Stimulated activated CD4-positive, alpha-beta T cell treated with anti-CD3 and anti-CD28 coated beads, Interleukin-4, amount 100 ng/mL, for 24 hours (primary cell): ENCODE data around the gene TAS2R50.
A peak's percentile ranks its signal among the peaks of the same experiment; 100 is the strongest.
"Not testable (repeated sequence)": the region's sequence is repeated elsewhere in the genome, so short reads cannot be mapped to it uniquely, and the experiment has no call there.

Experiments used
- DNase-seq: peaks from one replicate; pipeline ENCODE4 v3.0.0-alpha.2; 2020

The TAS2R50 gene

DNA sequence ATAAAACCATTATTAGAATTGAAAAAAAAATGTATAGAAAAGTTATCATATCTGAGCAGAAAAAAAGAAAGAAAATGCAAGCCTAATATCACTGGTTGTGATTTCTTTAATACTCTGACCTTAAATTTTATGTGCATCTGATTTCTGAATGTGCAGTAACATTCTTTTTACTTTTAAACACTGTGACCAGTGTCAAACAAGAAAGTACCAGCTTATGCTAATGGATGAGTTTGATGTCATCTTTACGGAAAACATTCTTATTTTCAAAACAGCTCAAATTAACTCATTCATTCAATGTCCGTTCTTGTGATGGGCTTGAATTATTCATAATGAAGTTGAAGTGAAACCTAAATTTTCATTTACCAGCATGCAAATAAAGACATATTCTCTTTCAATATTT lies at the start of gene TAS2R50:
TAS2R50 (minus strand) TSS at position 101 of the 400 bp plus-strand sequence; CDS start at position 49, 52 bp downstream.
- DNase-seq, result no peak

DNA sequence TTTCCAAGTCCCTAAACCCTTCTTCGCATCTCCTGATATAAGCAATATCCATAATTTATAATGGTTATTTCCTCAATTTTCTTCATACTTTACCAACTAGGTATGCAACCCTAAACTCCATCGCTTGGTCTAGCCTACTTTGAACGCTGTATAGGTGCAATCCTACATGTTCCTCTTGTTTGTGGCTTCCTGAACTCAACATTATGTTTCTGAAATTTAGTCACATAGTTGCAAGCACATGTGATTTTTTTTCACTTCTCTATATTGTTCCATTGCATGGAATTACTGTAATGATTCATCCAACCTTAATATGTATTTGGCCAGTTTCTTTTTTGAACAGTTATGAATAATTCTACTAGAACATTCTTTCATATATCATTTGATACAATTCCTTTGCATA lies 47.2 kb upstream of the TAS2R50 start:
- not testable (repeated sequence) for DNase-seq

DNA sequence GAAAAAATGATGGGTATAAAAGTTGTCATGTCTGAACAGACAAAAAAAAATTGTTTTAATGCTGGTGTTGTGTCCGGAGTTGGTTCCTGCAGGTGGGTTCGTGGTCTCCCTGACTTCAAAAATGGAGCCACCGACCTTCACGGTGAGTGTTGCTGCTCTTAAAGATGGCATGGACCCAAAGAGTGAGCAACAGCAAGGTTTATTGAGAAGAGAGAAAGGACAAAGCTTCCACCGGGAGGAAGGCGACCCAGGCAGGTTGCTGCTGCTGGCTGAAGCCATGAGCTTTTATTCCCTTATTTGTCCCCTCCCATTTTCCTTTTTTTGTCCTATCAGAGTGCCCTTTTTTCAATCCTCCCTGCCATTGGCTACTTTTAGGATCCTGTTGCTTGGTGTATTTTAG lies 44.6 kb upstream of the TAS2R50 start, which contains the start of gene TAS2R31:
TAS2R31 (minus strand) TSS at position 101 of the 400 bp plus-strand sequence; CDS start at position 29, 72 bp downstream.
- DNase-seq, result no peak

DNA sequence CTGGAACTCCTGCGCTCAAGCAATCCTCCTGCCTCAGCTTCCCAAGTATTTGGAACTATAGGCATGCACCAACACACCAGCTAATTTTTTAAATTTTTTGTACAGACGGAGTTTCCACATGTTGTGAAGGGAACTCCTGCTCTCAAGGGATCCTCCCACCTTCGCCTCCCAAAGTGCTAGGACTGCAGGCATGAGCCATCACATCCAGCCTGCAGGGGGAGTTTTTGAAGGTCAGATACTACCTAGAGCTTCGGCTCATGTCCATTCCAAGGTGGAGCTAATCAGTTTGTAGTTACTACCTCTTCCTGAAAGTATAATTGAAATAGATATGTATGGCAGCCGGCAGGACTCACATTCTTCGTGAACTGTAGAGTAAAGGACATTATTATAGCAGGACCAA lies 39.4 kb upstream of the TAS2R50 start:
- DNase-seq, result no peak

GRCh38 chr12:11023387-11023786 lies 36.7 kb upstream of the TAS2R50 start:
- no peak for DNase-seq

GRCh38 chr12:11022520-11022919 lies 35.8 kb upstream of the TAS2R50 start, which contains the start of gene TAS2R19:
TAS2R19 (minus strand) TSS chr12:11022620; CDS start chr12:11022571, 49 bp downstream.
- DNase-seq, result no peak

DNA sequence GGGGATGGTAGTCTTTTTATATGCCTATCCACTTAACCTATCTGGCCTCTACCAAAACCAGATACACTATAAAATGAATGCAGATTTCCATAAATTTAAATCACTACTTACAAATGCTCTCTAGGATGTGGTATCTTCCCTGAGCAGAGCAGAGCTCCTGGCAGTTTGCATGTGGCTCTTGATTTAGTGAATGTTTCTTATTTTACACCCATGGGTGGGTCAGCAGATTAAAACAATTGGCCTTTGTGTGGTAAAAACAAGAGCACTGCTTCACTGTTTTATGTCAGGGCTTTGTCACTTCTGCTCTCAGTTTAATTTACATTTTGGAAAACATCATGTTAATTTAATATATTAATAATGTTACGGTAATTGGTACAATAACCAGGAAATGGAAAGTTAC lies 30.2 kb upstream of the TAS2R50 start:
- DNase-seq, result no peak

GRCh38 chr12:11015775-11016430 lies 29.2 kb upstream of the TAS2R50 start:
- DNase-seq, result no peak

- no peak for DNase-seq
These were observed 27.5 kb upstream of the TAS2R50 start for GRCh38 chr12:11014234-11014633.

- no peak for DNase-seq
These were observed 20.9 kb upstream of the TAS2R50 start for GRCh38 chr12:11007608-11008007.

DNA sequence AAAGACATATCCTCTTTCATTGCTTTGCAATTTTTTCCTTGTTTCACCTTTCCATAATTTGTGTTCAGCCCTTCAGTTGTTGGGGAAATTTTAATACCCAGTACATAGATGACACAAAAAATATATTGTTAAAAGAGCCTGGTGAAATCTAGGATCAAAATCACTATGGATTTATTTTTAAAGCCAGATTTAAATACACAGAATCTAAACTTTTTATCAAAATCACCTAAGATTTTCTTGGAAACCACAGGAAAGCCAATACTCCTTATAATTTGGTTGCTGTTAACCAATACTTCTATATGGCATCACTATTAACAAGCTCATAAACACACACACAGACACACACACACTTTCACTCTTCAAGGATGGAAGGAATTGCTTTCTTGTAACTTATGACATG lies 11.5 kb upstream of the TAS2R50 start, which contains the start of gene TAS2R20:
TAS2R20 (minus strand) TSS at position 101 of the 400 bp plus-strand sequence. CDS start 429 bp downstream, outside the sequence.
- DNase-seq, result no peak

DNA sequence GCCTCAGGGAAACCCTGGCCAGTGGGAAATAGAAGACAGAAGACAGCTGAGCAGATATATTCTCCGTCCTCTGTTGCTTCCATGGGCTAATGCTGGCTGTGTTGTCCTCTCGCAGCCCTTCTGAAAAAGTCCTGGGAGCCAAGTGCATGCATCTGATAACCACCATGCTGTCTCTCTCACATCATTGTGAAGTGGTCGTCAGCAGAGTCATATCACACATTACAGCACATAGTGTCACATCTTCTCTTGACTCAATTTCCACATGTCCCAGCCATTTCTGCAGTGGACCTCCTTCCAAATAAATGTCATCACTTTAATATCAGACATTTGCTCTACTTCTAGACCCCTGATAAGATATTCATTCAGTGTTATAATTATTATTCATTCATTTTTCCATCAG lies 7.6 kb upstream of the TAS2R50 start:
- no peak for DNase-seq

DNA sequence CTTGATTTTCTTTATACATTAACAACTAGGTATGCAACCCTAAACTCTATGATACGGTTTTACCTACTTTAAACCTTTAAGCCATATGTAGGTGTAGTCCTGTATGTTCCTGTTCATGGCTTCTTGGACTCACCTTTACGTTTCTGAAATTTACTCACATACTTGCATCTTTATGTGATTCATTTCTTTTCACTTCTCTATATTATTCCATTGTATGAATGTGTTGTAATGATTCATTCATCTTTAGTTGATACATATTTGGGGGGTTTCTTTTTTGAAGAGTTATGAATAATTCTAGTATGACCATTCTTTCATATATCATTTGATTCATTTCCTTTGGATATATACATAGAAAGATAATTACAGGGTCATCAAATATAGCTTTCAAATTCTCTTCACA lies 2.4 kb upstream of the TAS2R50 start:
- no peak for DNase-seq

DNA sequence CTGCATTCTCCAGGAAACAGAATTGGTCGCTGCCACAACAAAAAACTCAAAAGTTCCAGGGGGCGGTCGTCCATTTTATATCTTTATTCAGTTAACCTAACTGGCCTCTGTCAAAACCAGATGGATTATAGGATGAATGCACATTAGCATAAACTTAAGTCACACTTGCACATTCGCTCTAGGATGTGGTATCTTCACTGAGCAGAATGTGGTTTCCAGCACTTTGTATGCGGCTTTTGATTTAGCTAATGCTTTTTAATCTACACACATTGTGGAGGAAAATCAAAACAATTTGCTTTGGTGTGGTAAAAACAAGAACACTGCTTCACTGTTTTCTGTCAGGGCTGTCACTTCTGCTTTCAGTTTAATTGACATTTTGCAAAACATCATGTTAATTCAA lies 4.5 kb downstream of the TAS2R50 start:
- DNase-seq, result peak; percentile 32

- no peak for DNase-seq
These were observed 11.7 kb downstream of the TAS2R50 start for GRCh38 chr12:10974965-10975364.

DNA sequence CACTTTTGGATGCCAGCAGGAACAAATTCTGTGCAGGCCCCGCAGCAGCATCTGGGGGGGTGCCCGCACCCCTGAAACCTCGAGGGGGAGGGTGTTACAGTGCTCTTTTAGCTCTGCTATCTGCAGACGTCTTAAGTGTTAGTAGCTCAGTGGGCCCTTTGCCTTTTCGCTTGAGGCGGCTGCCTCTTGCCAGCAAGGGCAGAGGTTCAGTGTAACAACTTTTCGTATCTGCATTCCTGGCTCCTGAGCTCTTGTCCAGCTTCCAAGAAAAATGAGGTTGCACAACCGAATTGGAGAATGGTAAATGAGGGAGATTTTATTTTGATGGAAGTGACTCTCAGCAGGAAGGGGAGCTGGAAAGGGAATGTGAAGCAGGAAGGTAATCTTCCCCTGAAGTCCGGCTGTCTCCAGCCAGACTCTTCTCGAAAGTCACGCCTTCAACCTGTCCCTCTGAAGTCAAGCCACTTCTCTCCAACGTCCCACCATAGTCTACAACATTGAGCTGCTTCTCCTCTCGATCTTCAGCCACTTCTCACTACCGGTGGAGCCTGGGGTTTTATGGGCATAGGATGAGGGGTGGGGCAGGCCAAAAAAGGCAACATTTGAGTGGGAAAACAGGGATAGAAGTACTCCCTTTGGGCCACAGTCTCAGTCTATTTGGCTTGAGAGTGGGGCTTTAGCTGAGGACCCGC lies 17.8 kb downstream of the TAS2R50 start:
- DNase-seq, result no peak

DNA sequence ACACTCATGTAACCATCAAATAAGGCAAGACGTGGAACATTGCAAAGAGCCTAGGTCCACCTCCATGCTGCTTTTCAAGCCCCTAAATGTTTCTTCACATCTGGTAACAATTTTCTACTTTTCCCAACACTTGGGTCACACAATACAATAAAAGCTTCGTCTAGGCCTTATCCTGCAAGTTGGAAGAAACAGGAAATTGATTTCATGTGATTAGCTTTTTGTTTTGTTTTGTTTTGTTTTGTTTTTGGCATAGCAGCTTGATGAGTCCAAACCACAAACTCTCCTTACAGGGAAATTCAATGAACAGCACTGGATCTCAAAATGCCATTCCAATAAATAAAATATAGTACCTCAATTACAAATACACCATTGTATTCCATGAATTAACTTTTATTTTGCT lies 19.3 kb downstream of the TAS2R50 start:
- no peak for DNase-seq

- no peak for DNase-seq
These were observed 20.4 kb downstream of the TAS2R50 start for GRCh38 chr12:10966314-10966713.

GRCh38 chr12:10965476-10965875 lies 21.2 kb downstream of the TAS2R50 start:
- no peak for DNase-seq

DNA sequence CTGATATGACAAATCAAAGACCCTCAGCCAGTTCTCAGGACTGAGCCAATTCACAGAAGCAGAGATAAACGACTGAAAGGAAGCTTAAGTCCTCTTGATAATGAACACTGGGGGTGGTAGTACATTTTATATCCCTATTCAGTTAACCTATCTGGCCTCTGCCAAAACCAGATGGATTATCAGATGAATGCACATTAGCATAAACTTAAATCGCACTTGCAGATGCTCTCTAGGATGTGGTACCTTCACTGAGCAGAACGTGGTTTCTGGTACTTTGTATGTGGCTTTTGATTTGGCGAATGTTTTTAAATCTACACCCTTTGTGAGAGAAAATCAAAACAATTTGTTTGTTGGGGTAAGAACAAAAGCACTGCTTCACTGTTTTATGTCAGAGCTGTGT lies 26.5 kb downstream of the TAS2R50 start:
- no peak for DNase-seq

GRCh38 chr12:10959804-10960203 lies 26.9 kb downstream of the TAS2R50 start:
- DNase-seq, result no peak

DNA sequence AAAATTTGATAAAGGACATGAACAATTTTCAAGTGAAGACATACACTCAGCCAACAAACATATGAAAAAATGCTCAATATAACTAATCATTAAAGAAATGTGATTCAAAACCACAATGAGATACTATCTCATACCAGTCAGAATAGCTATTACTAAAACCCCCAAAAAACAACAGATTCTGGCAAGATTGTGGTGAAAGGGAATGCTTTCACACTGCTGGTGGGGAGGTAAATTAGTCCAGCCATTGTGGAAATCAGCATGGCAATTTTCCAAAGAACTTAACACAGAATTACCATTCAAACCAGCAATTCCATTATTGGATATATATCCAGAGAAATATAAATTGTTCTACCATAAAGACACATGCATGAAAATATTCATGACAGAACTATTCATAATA lies 29.0 kb downstream of the TAS2R50 start:
- DNase-seq, result no peak

DNA sequence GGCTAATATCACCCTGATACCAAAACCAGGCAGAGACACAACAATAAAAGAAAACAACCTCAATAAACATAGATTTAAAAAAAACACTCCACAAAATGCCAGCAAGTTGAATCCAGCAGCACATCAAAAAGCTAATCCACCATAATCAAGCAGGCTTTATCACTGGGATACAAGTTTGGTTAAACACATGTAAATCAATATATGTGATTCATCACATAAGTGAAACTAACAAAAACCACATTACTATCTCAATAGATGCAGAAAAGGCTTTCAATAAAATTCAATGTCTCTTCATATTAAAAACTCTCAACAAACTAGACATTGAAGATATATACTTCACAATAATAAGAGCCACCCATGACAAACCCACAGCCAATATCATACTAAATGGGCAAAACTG lies 30.6 kb downstream of the TAS2R50 start:
- no peak for DNase-seq

GRCh38 chr12:10952645-10953044 lies 34.1 kb downstream of the TAS2R50 start:
- no peak for DNase-seq
